HEK293 (cell line): ENCODE measurements around the gene ATRNL1.

Experiments
- CTCF ChIP-seq: fragments of 450-650 bp; formaldehyde crosslinking; IDR thresholded peaks from 2 replicates; pipeline ENCODE4 v1.5.1; 2016; ENCODE audit warnings: missing biosample characterization, missing genetic modification characterization
- HOXA7 ChIP-seq: sonication (generic); formaldehyde crosslinking; IDR thresholded peaks from 2 replicates; pipeline ENCODE4 v1.8.1; 2022; ENCODE audit warnings: missing genetic modification reagents, borderline replicate concordance
- KLF10 ChIP-seq: fragments of 450-650 bp; IDR thresholded peaks from 2 replicates; pipeline ENCODE4 v1.5.1; 2018; ENCODE audit warnings: missing biosample characterization, mild to moderate bottlenecking, missing genetic modification characterization
- ZFP37 ChIP-seq: fragments of 450-650 bp; formaldehyde crosslinking; IDR thresholded peaks from 2 replicates; pipeline ENCODE4 v1.5.1; 2016; ENCODE audit warnings: missing biosample characterization, missing genetic modification characterization
- ZNF311 ChIP-seq: fragments of 450-650 bp; formaldehyde crosslinking; IDR thresholded peaks from 2 replicates; pipeline ENCODE4 v1.5.1; 2017; ENCODE audit warnings: missing biosample characterization, missing genetic modification characterization, borderline replicate concordance
- ZNF549 ChIP-seq: fragments of 450-650 bp; IDR thresholded peaks from 2 replicates; pipeline ENCODE4 v1.5.1; 2018; ENCODE audit warnings: missing biosample characterization, missing genetic modification characterization, mild to moderate bottlenecking, inconsistent platforms, moderate library complexity
- ZNF610 ChIP-seq: fragments of 450-650 bp; formaldehyde crosslinking; IDR thresholded peaks from 2 replicates; pipeline ENCODE4 v1.5.1; 2016; ENCODE audit warnings: missing biosample characterization, missing genetic modification characterization, borderline replicate concordance
- ZNF768 ChIP-seq: fragments of 450-650 bp; formaldehyde crosslinking; IDR thresholded peaks from 2 replicates; pipeline ENCODE4 v1.5.1; 2018; ENCODE audit warnings: missing biosample characterization, mild to moderate bottlenecking, missing genetic modification characterization

DNA sequence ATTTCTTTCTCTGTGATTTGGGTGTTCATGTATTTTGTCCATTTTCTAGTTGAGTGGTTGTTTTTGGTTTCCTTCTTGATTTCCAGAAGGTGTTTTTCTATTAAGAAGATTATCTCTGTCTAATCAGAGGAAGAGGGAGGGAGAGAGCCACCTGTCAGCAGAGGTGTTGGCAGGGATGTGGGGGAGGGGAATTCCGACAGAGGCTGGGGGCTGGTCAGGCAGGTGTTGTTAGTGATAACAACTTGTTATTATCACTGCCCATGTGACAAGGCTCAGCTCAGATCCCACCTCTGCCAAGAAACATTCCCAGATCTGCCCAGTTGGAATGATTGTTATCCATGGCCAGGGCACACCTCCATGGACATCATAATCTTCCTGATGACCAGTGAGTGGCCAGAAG is 886.4 kb downstream of the ATRNL1 start:
- no peak for TF ChIP-seq ZNF768 (tag by site-specific recombination)
- no peak for TF ChIP-seq CTCF (tag by site-specific recombination)
- TF ChIP-seq HOXA7 (CRISPR knock-in tag): no peak
- no peak for TF ChIP-seq ZFP37 (tag by site-specific recombination)
- TF ChIP-seq ZNF549 (tag by site-specific recombination): no peak
- TF ChIP-seq ZNF311 (tag by site-specific recombination): no peak
- TF ChIP-seq KLF10 (tag by site-specific recombination): no peak
- TF ChIP-seq ZNF610 (tag by site-specific recombination): no peak
